SK-N-SH (cell line): ENCODE data around the gene SLC35A5. TPM values are rescaled to one million over a fixed set of nuclear protein-coding genes. Genes with fewer than 3 reads are reported as not detected.

Experiments
- CTCF ChIA-PET: fragments of 300-600, 350-600 bp; formaldehyde crosslinking; extraction: SDS; loops from one replicate; lab custom pipeline; 2021; lab: Yijun Ruan, JAX
- POLR2A ChIA-PET: fragments of 350-600 bp; sonication (Branson Sonifier 250); formaldehyde crosslinking; extraction: SDS; loops from one replicate; lab custom pipeline; 2020; ENCODE audit warnings: antibody characterized with exemption, inconsistent platforms; lab: Yijun Ruan, JAX
- DNase-seq: peaks from one replicate; pipeline ENCODE4 v3.0.0; 2012
- H2AFZ ChIP-seq: fragments of 200-600 bp; sonication (generic); 2 replicates; pipeline ENCODE4 v1.8.1; 2016; ENCODE audit warnings: antibody characterized with exemption, mild to moderate bottlenecking, low read depth
- H3F3A ChIP-seq: fragments of 200-600 bp; sonication (generic); replicated peaks from 2 replicates; pipeline ENCODE3; 2016; ENCODE audit warnings: antibody characterized with exemption, mild to moderate bottlenecking; ENCODE audit not compliant: insufficient read depth
- H3K27ac ChIP-seq, 2 experiments: fragments of 200-500 bp in 1 of 2; fragments of 200-600 bp in 1 of 2; sonication (Bioruptor generic) in 1 of 2; sonication (generic), shearing (Covaris generic) in 1 of 2; 2 replicates each; pipeline versions ENCODE4 v1.5.1 to v1.6.1; 2014 to 2016; ENCODE audit warnings: low read depth in 2 of 2, inconsistent platforms in 1 of 2, low read length in 1 of 2, mild to moderate bottlenecking in 1 of 2, mixed read lengths in 1 of 2
- H3K27me3 ChIP-seq: fragments of 200-600 bp; sonication (generic), shearing (Covaris generic); 2 replicates; pipeline ENCODE4 v1.6.1; 2016; ENCODE audit warnings: mixed run types; ENCODE audit not compliant: insufficient read depth
- H3K36me3 ChIP-seq, 2 experiments: fragments of 200-500 bp in 1 of 2; fragments of 200-600 bp in 1 of 2; sonication (Bioruptor generic) in 1 of 2; sonication (generic) in 1 of 2; replicated peaks in 1 of 2; 2 replicates each; pipeline versions ENCODE3 to v1.5.1; 2014 to 2016; ENCODE audit warnings: low read length in 1 of 2, mild to moderate bottlenecking in 1 of 2; ENCODE audit not compliant: insufficient read depth in 2 of 2, control insufficient read depth in 1 of 2
- H3K4me1 ChIP-seq, 2 experiments: fragments of 200-500 bp in 1 of 2; fragments of 200-600 bp in 1 of 2; sonication (Bioruptor generic) in 1 of 2; sonication (generic), shearing (Covaris generic) in 1 of 2; 2 replicates each; pipeline versions ENCODE4 v1.5.1 to v1.6.1; 2014 to 2016; ENCODE audit warnings: low read depth in 1 of 2, low read length in 1 of 2, mixed run types in 1 of 2; ENCODE audit not compliant: insufficient read depth in 2 of 2, control insufficient read depth in 1 of 2
- H3K4me2 ChIP-seq: fragments of 200-600 bp; sonication (generic), shearing (Covaris generic); 2 replicates; pipeline ENCODE4 v1.6.1; 2017; ENCODE audit warnings: mixed run types
- H3K4me3 ChIP-seq, 2 experiments: fragments of 200-500 bp in 1 of 2; fragments of 200-600 bp in 1 of 2; sonication (Bioruptor generic) in 1 of 2; sonication (generic), shearing (Covaris generic) in 1 of 2; 2 replicates each; pipeline versions ENCODE4 v1.5.1 to v1.8.1; 2014 to 2016; ENCODE audit warnings: low read depth in 2 of 2, inconsistent platforms in 1 of 2, low read length in 1 of 2, mild to moderate bottlenecking in 1 of 2, mixed read lengths in 1 of 2, moderate library complexity in 1 of 2
- H3K79me2 ChIP-seq: fragments of 200-600 bp; sonication (generic); 2 replicates; pipeline ENCODE4 v1.8.1; 2017; ENCODE audit warnings: mild to moderate bottlenecking; ENCODE audit not compliant: insufficient read depth
- H3K9ac ChIP-seq: fragments of 200-600 bp; sonication (generic); 2 replicates; pipeline ENCODE4 v1.6.1; 2017; ENCODE audit warnings: mixed run types
- H3K9me2 ChIP-seq: fragments of 200-600 bp; sonication (generic); 2 replicates; pipeline ENCODE4 v1.6.1; 2017; ENCODE audit warnings: mixed run types
- H3K9me3 ChIP-seq: fragments of 200-600 bp; sonication (generic); 2 replicates; pipeline ENCODE4 v1.6.1; 2017; ENCODE audit warnings: mixed run types, mild to moderate bottlenecking, moderate library complexity
- H4K20me1 ChIP-seq: fragments of 200-600 bp; sonication (generic); 2 replicates; pipeline ENCODE4 v1.6.1; 2017; ENCODE audit warnings: mild to moderate bottlenecking, mixed run types; ENCODE audit not compliant: insufficient read depth
- EZH2phosphoT487 ChIP-seq: fragments of 200-600 bp; sonication (generic); IDR thresholded peaks from 2 replicates; pipeline ENCODE4 v1.6.1; 2017; ENCODE audit warnings: low read depth, mixed run types, mild to moderate bottlenecking, antibody characterized with exemption, moderate library complexity, borderline replicate concordance
- MAX ChIP-seq: IDR thresholded peaks from 2 replicates; pipeline ENCODE4 v1.4.0; 2012; ENCODE audit warnings: low read depth
- NFIC ChIP-seq: IDR thresholded peaks from 2 replicates; pipeline ENCODE4 v1.4.0; 2012; ENCODE audit warnings: borderline replicate concordance
- PBX3 ChIP-seq: IDR thresholded peaks from 2 replicates; pipeline ENCODE4; 2012
- TCF12 ChIP-seq: IDR thresholded peaks from 2 replicates; pipeline ENCODE4 v1.4.0; 2012
- WGBS: methylation state at CpG from one replicate; pipeline ENCODE4 v1.1.6; 2017; ENCODE audit warnings: low lambda C conversion rate; 5-methylcytosine and 5-hydroxymethylcytosine counted together
- polyA plus RNA-seq, 3 experiments: library from polyadenylated mRNA; depleted of rRNA; stranded (reverse); fragments of >200 nt; gene quantifications; 2 replicates each; pipeline ENCODE4 v1.2.3, GENCODE V29; 2012
- TF ChIP-seq, protein P1 (sequence below): IDR thresholded peaks from 2 replicates; pipeline ENCODE4 v1.4.0; 2012; ENCODE audit warnings: low read depth, borderline replicate concordance

SLC35A5 gene
- polyA plus RNA-seq, 1 of the 3 experiments (the other 2 are of a cell fraction) = 16.0 TPM

DNA sequence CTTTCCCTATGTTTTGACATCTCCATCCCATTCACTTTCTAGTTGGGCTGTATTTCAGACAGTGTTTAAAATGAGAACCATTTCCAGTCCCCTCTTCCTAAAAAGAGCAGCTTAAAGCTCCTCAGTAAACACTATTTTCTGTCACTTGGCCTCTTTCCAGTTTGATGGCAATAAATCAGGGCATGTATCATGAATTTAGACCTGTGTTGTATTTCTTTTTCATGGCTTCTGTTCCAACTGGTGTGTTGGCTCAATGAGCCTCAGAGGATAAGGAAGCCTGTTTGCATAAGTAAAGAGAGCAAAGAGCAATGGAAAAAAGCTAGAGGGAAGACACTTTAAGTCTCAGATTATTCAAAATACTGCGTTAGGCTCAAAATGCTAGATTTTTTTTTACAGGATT, 71.9 kb downstream of the SLC35A5 start:
- Histone ChIP-seq H2AFZ (no peak overlapping the region), H3F3A (peaks cover 34% of the 10 kb centered on the region), H3K9ac (peak overlapping the region; percentile 4; the same call in 1 of the 2 replicates), H3K4me1 (peaks cover 24 to 56% of the 10 kb centered on the region in 2 experiments; a peak in 3 of 4 replicates), H3K4me3 (peak overlapping the region in 1 of 2 experiments; percentile 77; a peak in 1 of 4 replicates), H3K9me3 (no peaks in the 10 kb centered on the region), H3K27ac (peak overlapping the region; percentile 92 to 96), H3K27me3 (no peaks in the 10 kb centered on the region), H3K9me2 (no peaks in the 10 kb centered on the region), H3K36me3 (peaks cover 14 to 30% of the 10 kb centered on the region in 2 experiments), H4K20me1 (peaks cover 16% of the 10 kb centered on the region), H3K4me2 (peak overlapping the region; percentile 82), H3K79me2 (peaks cover 93% of the 10 kb centered on the region)
- ChIA-PET POLR2A (interaction anchor here (1.6 kb wide), 1 partner anchor 72 kb away, joined by 5 read pairs; the partner anchor contains the start of genes ATG3 and SLC35A5), CTCF (interaction anchor here (2.1 to 4.8 kb wide), 2 partner anchors 9 to 51 kb away, joined by 9 to 31 read pairs; no protein-coding TSS in a partner anchor)
- TF ChIP-seq, protein P1, sequence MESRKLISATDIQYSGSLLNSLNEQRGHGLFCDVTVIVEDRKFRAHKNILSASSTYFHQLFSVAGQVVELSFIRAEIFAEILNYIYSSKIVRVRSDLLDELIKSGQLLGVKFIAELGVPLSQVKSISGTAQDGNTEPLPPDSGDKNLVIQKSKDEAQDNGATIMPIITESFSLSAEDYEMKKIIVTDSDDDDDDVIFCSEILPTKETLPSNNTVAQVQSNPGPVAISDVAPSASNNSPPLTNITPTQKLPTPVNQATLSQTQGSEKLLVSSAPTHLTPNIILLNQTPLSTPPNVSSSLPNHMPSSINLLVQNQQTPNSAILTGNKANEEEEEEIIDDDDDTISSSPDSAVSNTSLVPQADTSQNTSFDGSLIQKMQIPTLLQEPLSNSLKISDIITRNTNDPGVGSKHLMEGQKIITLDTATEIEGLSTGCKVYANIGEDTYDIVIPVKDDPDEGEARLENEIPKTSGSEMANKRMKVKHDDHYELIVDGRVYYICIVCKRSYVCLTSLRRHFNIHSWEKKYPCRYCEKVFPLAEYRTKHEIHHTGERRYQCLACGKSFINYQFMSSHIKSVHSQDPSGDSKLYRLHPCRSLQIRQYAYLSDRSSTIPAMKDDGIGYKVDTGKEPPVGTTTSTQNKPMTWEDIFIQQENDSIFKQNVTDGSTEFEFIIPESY = no peak
- TF ChIP-seq NFIC (peak; percentile 38; the same call in 1 of the 2 replicates), PBX3 (peak; percentile 54), TCF12 (peak; percentile 20; the same call in 1 of the 2 replicates)
- 88% methylated on average over 1 of the region's 1 CpG for WGBS
- no peak for DNase-seq

GRCh38 chr3:112634786-112635541, 73.1 kb downstream of the SLC35A5 start:
- peaks cover 16% of the 10 kb centered on the region for H4K20me1 ChIP-seq
- peak overlapping the region; percentile 82 for H3K4me2 ChIP-seq
- peak overlapping the region; percentile 60; the same call in 1 of the 2 replicates for H3K9ac ChIP-seq
- peaks cover 11 to 32% of the 10 kb centered on the region in 2 experiments for H3K36me3 ChIP-seq
- CTCF ChIA-PET = interaction anchor here (0.6 to 4.8 kb wide), 9 partner anchors 8 to 1229 kb away, joined by 3 to 31 read pairs (median 5); partner anchors contain the start of genes ATG3 and SLC35A5
- peaks cover 28% of the 10 kb centered on the region for H3F3A ChIP-seq
- H3K27ac ChIP-seq = peak overlapping the region; percentile 92 to 96
- TF ChIP-seq MAX (no peak), EZH2phosphoT487 (no peak)
- POLR2A ChIA-PET = interaction anchor here (0.8 to 1.6 kb wide), 2 partner anchors 73 to 306 kb away, joined by 3 to 5 read pairs; partner anchors contain the start of genes ATG3 and SLC35A5
- H3K9me2 ChIP-seq = no peaks in the 10 kb centered on the region
- 71% methylated on average over 4 of the region's 4 CpGs for WGBS
- H3K79me2 ChIP-seq = peaks cover 100% of the 10 kb centered on the region
- peak overlapping the region; percentile 60 to 77; a peak in 3 of 4 replicates for H3K4me3 ChIP-seq
- DNase-seq = no peak
- H3K4me1 ChIP-seq = peaks cover 32 to 52% of the 10 kb centered on the region in 2 experiments; a peak in 3 of 4 replicates
- no peak overlapping the region for H2AFZ ChIP-seq
- no peaks in the 10 kb centered on the region for H3K9me3 ChIP-seq
- H3K27me3 ChIP-seq = no peaks in the 10 kb centered on the region

Other genes with a start within 250 kb of the SLC35A5 start
- gene CD200, start 228.9 kb upstream of the SLC35A5 start, polyA plus RNA-seq (2012; rRNA removed) = 1.0 and 1.1 TPM in 2 replicates
- not detected in 2 replicates for gene BTLA, start 62.6 kb upstream of the SLC35A5 start, polyA plus RNA-seq (2012; rRNA removed)
- 38.8 and 39.7 TPM in 2 replicates for gene ATG3, start 83 bp upstream of the SLC35A5 start, polyA plus RNA-seq (2012; rRNA removed)
- 83.4 and 103 TPM in 2 replicates for gene CCDC80, start 79.1 kb downstream of the SLC35A5 start, polyA plus RNA-seq (2012; rRNA removed)